ENCODE measurements around the gene F13A1. TPM values are rescaled to one million over a fixed set of nuclear protein-coding genes. Genes with fewer than 3 reads are reported as not detected.
A peak's percentile ranks its signal among the peaks of the same experiment; 100 is the strongest.

Gene F13A1
- total and polyA plus RNA-seq, 2 donors from 2014 or later: 28.9 to 275 TPM

DNA sequence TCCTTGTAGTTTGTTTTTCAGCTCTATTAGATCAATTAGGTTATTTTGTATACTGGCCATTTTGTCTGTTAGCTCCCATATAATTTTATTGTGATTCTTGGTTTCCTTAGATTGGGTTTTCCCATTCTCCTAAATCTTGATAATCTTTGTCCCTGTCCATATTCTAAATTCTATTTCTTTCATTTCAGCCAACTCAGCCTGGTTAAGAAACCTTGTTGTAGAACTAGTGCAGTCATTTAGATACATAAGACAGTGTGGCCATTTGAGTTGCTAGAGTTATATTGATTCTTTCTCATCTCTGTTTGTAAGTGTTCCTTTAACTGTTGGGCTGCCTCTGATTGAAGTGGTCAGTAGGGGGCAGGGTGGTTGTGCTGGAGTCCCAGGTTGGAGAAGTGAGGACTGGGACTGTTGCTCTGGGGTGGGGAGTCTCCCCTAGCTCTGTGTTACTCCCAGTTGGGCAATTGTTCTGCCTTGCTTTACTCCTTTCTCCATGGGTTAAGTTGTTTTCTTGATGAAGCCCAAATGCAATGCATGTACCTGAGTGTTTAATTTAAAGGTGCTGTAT, 214.9 kb downstream of the F13A1 start:
- peaks cover 0 to 8% (median 0%) of the 10 kb centered on the region in 3 donors for H3K9me3 ChIP-seq (ENCODE audit: control insufficient read depth in 2 of 3, insufficient read depth in 1 of 3, low read length in 3 of 3)
- TF ChIP-seq, protein P1, sequence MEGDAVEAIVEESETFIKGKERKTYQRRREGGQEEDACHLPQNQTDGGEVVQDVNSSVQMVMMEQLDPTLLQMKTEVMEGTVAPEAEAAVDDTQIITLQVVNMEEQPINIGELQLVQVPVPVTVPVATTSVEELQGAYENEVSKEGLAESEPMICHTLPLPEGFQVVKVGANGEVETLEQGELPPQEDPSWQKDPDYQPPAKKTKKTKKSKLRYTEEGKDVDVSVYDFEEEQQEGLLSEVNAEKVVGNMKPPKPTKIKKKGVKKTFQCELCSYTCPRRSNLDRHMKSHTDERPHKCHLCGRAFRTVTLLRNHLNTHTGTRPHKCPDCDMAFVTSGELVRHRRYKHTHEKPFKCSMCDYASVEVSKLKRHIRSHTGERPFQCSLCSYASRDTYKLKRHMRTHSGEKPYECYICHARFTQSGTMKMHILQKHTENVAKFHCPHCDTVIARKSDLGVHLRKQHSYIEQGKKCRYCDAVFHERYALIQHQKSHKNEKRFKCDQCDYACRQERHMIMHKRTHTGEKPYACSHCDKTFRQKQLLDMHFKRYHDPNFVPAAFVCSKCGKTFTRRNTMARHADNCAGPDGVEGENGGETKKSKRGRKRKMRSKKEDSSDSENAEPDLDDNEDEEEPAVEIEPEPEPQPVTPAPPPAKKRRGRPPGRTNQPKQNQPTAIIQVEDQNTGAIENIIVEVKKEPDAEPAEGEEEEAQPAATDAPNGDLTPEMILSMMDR (IDR thresholded peaks at IDR 0.05; ENCODE audit: borderline replicate concordance, extremely low read depth, insufficient read depth): peak; percentile 3
- H3K27me3 ChIP-seq (ENCODE audit: control insufficient read depth, insufficient read depth, low read length): no peaks in the 10 kb centered on the region
- H3K4me3 ChIP-seq (ENCODE audit: low read length in 3 of 3): no peak overlapping the region
- H3K27ac ChIP-seq (ENCODE audit: low read depth in 2 of 2, low read length in 2 of 2): no peak overlapping the region
- FAIRE-seq (no peak), DNase-seq (no peak)
- no peaks in the 10 kb centered on the region for H3K4me1 ChIP-seq (ENCODE audit: control insufficient read depth in 2 of 3, insufficient read depth in 2 of 3, low read depth in 1 of 3, low read length in 3 of 3)
- no peak overlapping the region for H3K9ac ChIP-seq (ENCODE audit: low read length in 3 of 3)
- intact Hi-C loops (cut with DNase I): no loop called here
- no peaks in the 10 kb centered on the region for H3K36me3 ChIP-seq (ENCODE audit: control insufficient read depth in 2 of 3, insufficient read depth in 3 of 3, low read length in 3 of 3)

Small RNAs within 50 kb of the gene (microRNA-seq; reads per million reads assigned to microRNA genes)
- not detected for gene MIR5683
- gene MIR7853: not detected
